GM12801 (cell line): ENCODE measurements around the gene CPEB2.

Experiments used
- CTCF ChIP-seq: IDR thresholded peaks from one replicate; pipeline ENCODE4 v1.5.1; 2011; ENCODE audit warnings: control low read depth; ENCODE audit not compliant: insufficient read length; ENCODE audit errors: extremely low read depth

CPEB2 gene

GRCh38 chr4:15001869-15002658, at the start of gene CPEB2:
Gene CPEB2, plus strand, starts transcription at chr4:15002481. Its CDS starts 193 bp downstream, at chr4:15002674.
- TF ChIP-seq CTCF: no peak

- TF ChIP-seq CTCF: no peak
These were observed 43.8 kb upstream of the CPEB2 start for GRCh38 chr4:14958436-14958835.

GRCh38 chr4:14961292-14961691, 41.0 kb upstream of the CPEB2 start:
- no peak for TF ChIP-seq CTCF

GRCh38 chr4:14965071-14965470, 37.2 kb upstream of the CPEB2 start:
- no peak for TF ChIP-seq CTCF

- no peak for TF ChIP-seq CTCF
These were observed 34.3 kb upstream of the CPEB2 start for GRCh38 chr4:14967982-14968381.

- TF ChIP-seq CTCF: no peak
These were observed 24.5 kb upstream of the CPEB2 start for GRCh38 chr4:14977830-14978229.

- no peak for TF ChIP-seq CTCF
These were observed 17.8 kb upstream of the CPEB2 start for GRCh38 chr4:14984448-14984847.

- TF ChIP-seq CTCF: no peak
These were observed 17.1 kb upstream of the CPEB2 start for GRCh38 chr4:14985161-14985560.
